Calu3 (cell line): Measurements from ENCODE around the gene TUNAR. TPM values are rescaled to one million over a fixed set of nuclear protein-coding genes. Genes with fewer than 3 reads are reported as not detected.

Experiments
- BruUV-seq: library from RNA; stranded (reverse); fragments of 400-500 nt; replicated peaks from 2 replicates; lab custom pipeline; 2021; lab: Mats Ljungman, UMichigan
- CTCF ChIA-PET: fragments of 300-600 bp; sonication (Branson Sonifier 250); formaldehyde crosslinking; loops from one replicate; lab custom pipeline; 2022; ENCODE audit warnings: antibody characterized with exemption; lab: Charles Lee
- DNase-seq: peaks from one replicate; pipeline ENCODE4 v3.0.0; 2022
- H3K27ac Mint-ChIP-seq: one replicate; pipeline ENCODE4 v1.8.0; 2022; ENCODE audit warnings: mixed read lengths; ENCODE audit not compliant: unreplicated experiment
- H3K27me3 Mint-ChIP-seq: one replicate; pipeline ENCODE4 v1.8.0; 2022; ENCODE audit warnings: mixed read lengths; ENCODE audit not compliant: unreplicated experiment
- H3K36me3 Mint-ChIP-seq: one replicate; pipeline ENCODE4 v1.8.0; 2022; ENCODE audit warnings: mild to moderate bottlenecking, moderate library complexity, mixed read lengths; ENCODE audit not compliant: insufficient read depth, unreplicated experiment
- H3K4me1 Mint-ChIP-seq: one replicate; pipeline ENCODE4 v1.8.0; 2022; ENCODE audit warnings: mild to moderate bottlenecking, low read depth, mixed read lengths; ENCODE audit not compliant: unreplicated experiment
- H3K4me3 Mint-ChIP-seq: one replicate; pipeline ENCODE4 v1.8.0; 2022; ENCODE audit warnings: mild to moderate bottlenecking, low read depth, moderate library complexity, mixed read lengths; ENCODE audit not compliant: unreplicated experiment
- H3K9me3 Mint-ChIP-seq: one replicate; pipeline ENCODE4 v1.8.0; 2022; ENCODE audit warnings: low read depth, mixed read lengths; ENCODE audit not compliant: unreplicated experiment
- intact Hi-C: fragments of 100-400 bp; cut with micrococcal nuclease; formaldehyde crosslinking; loops from one replicate; pipeline ENCODE4 v1.10.0; 2022; ENCODE audit not compliant: unreplicated experiment
- total RNA-seq: library from RNA; stranded (reverse); gene quantifications from 2 replicates; pipeline ENCODE4 v1.2.3, GENCODE V29; 2022
- TF ChIP-seq, protein P1 (sequence below): fragments of 200-600 bp; IDR thresholded peaks from one replicate; pipeline ENCODE4 v1.8.0; 2022; ENCODE audit warnings: antibody characterized with exemption; ENCODE audit not compliant: unreplicated experiment

The TUNAR gene
- total RNA-seq, 1 experiment from 2014 or later, result not detected

DNA sequence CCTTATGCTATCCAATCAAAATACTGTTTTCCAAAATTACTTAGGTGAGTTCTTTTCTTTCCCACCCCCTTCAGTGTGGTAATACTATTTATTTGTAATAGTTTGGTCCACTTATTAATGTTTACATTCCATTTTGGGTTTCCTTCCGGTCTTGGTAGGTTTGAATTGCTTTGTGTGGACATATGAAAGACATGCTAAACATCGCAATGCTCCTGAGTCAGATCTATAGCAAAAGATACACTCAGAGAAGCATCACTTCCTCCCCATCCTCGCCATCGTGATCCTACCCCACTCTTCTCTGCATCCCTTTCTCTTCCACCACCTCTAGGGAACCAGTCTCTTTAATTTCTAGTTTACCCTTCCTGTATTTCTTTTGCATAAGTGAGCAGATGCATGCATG is 30.0 kb downstream of the TUNAR start:
- CTCF ChIA-PET, result no interaction called here
- no TSS peak for BruUV-seq
- H3K4me3 Mint-ChIP-seq, result no peak overlapping the region
- H3K36me3 Mint-ChIP-seq, result no peaks in the 10 kb centered on the region
- no peak for DNase-seq
- H3K27ac Mint-ChIP-seq, result no peak overlapping the region
- H3K4me1 Mint-ChIP-seq, result no peaks in the 10 kb centered on the region
- intact Hi-C loops, result no loop called here
- H3K27me3 Mint-ChIP-seq, result peaks cover 77% of the 10 kb centered on the region
- TF ChIP-seq, protein P1, sequence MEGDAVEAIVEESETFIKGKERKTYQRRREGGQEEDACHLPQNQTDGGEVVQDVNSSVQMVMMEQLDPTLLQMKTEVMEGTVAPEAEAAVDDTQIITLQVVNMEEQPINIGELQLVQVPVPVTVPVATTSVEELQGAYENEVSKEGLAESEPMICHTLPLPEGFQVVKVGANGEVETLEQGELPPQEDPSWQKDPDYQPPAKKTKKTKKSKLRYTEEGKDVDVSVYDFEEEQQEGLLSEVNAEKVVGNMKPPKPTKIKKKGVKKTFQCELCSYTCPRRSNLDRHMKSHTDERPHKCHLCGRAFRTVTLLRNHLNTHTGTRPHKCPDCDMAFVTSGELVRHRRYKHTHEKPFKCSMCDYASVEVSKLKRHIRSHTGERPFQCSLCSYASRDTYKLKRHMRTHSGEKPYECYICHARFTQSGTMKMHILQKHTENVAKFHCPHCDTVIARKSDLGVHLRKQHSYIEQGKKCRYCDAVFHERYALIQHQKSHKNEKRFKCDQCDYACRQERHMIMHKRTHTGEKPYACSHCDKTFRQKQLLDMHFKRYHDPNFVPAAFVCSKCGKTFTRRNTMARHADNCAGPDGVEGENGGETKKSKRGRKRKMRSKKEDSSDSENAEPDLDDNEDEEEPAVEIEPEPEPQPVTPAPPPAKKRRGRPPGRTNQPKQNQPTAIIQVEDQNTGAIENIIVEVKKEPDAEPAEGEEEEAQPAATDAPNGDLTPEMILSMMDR, result no peak
- H3K9me3 Mint-ChIP-seq, result no peaks in the 10 kb centered on the region

DNA sequence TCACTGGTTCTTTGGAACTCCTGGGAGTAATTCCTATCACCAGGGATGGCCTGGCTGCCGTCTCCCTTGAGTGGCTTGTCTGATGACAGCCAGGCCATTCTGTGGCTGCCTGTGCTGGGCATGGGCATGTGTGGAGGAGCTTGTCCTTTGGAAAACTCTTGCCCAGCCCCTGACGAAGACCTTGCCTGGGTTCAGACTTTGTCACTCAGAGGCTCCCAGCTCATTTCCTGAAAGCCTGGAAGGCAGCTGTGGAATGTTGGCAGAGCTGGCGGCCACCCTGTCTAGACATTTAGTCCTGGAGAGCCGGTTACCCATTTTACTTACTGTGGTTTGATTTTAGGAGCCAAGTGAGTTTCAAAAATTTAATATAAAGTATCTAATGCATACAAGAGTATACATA is 34.0 kb downstream of the TUNAR start:
- no TSS peak for BruUV-seq
- Mint-ChIP-seq H3K9me3 (no peaks in the 10 kb centered on the region), H3K27me3 (peaks cover 67% of the 10 kb centered on the region), H3K4me1 (no peaks in the 10 kb centered on the region), H3K36me3 (no peaks in the 10 kb centered on the region), H3K4me3 (no peak overlapping the region), H3K27ac (no peak overlapping the region)
- no peak for DNase-seq
- intact Hi-C loops, result no loop called here
- TF ChIP-seq, protein P1, result no peak
- CTCF ChIA-PET, result no interaction called here

DNA sequence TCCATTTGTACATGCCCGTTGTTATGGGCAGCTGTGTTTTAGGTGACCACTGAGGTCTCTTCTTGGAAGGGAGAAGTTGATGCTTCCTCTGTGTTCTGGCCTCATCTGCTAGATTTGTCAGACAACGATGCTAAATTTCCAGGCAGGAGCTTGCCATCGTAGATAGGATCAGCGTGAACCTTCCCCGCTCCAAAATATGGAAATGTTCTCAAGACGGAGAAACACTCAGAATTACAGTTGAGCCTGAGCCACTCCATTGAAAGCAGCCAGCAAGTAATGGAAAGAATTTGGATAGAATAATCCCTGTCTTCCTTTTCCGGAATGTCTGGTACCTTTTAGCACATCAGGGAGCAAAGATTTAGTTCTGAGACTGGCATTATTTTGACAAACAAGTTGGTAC is 34.8 kb downstream of the TUNAR start:
- no peak overlapping the region for H3K27ac Mint-ChIP-seq

GRCh38 chr14:95915330-95915729 is 38.7 kb downstream of the TUNAR start:
- BruUV-seq, result no TSS peak
- TF ChIP-seq, protein P1, result no peak
- CTCF ChIA-PET, result interaction anchor here (0.5 to 0.7 kb wide), 2 partner anchors 72 to 1122 kb away, joined by 3 read pairs; no protein-coding TSS in a partner anchor
- Mint-ChIP-seq H3K36me3 (no peaks in the 10 kb centered on the region), H3K27ac (no peak overlapping the region), H3K27me3 (peaks cover 74% of the 10 kb centered on the region), H3K4me1 (no peaks in the 10 kb centered on the region), H3K9me3 (no peaks in the 10 kb centered on the region), H3K4me3 (no peak overlapping the region)
- intact Hi-C loops, result no loop called here
- no peak for DNase-seq

More for the DNA sequence above, 34.8 kb downstream of the TUNAR start:
- no TSS peak for BruUV-seq
- Mint-ChIP-seq H3K9me3 (no peaks in the 10 kb centered on the region), H3K36me3 (no peaks in the 10 kb centered on the region), H3K4me3 (no peak overlapping the region), H3K4me1 (no peaks in the 10 kb centered on the region), H3K27me3 (peaks cover 63% of the 10 kb centered on the region)
- TF ChIP-seq, protein P1, result no peak
- no peak for DNase-seq
- CTCF ChIA-PET, result no interaction called here
- intact Hi-C loops, result no loop called here
